GM21619 (cell line): Measurements from ENCODE around the gene KLF9.

Source experiments
- ATAC-seq: cut with Tn5 transposase; IDR thresholded peaks from one replicate; pipeline ENCODE4 v1.9.1; 2021; ENCODE audit not compliant: unreplicated experiment

The KLF9 gene

DNA sequence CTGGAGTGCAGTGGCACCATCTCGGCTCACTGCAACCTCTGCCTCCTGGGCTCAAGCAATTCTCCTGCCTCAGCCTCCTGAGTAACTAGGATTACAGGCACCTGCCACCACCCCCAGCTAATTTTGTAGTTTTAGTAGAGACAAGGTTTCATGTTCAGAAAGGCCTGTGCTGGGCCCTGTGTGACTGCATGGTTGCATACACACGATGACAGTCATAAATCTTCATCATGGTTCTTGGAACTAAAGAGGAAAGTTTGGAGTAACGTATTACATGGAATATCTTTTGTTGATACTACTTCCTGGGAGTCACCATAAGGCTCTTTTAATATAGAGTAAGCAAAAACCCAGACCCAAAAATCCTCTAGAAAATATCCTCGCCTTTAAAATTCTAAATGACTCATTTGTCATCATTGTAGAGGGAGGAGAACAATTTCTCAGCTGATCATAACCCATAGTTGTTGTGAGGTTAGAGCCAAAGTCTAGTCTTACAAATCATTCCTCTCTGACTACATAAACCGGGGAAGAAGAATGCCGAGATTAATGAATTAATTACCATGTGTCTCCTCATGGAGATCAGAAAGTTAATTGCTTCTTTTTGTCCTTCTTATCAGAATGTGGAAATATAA lies 47.0 kb downstream of the KLF9 start:
- ATAC-seq: no peak

DNA sequence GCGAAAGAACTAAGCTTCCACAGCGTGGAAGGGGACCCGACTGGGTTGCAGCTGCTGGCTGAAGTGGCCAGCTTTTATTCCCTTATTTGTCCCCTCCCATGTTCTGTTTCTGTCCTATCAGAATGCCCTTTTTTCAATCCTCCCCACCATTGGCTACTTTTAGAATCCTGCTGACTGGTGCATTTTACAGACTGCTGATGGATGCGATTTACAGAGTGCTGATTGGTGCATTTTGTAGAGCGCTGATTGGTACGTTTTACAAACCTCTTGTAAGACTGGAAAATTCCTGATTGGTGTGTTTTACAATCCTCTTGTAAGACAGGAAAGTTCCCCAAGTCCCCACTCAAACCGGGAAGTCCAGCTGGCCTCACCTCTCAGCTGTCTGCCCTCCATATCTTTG lies 50.7 kb downstream of the KLF9 start:
- ATAC-seq: no peak

DNA sequence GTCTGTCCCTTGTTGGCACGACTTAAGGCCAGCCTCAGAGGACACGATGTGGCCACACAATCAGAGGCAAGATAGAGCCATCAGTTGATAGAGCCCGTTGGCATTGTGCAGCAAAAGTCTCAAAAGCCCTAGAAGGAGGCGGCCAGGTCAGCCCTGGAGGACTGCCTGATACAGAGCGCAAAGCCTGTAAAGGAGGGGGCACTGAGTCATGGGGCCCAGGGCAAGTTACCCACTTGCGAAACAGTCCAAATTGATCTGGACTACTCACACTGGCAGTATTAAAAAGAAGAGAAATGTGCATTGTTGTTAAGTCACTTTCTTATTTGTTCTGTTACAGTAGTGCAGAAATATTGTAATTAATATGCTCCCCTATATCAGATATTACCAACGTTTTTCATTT lies 51.5 kb downstream of the KLF9 start:
- ATAC-seq: no peak

DNA sequence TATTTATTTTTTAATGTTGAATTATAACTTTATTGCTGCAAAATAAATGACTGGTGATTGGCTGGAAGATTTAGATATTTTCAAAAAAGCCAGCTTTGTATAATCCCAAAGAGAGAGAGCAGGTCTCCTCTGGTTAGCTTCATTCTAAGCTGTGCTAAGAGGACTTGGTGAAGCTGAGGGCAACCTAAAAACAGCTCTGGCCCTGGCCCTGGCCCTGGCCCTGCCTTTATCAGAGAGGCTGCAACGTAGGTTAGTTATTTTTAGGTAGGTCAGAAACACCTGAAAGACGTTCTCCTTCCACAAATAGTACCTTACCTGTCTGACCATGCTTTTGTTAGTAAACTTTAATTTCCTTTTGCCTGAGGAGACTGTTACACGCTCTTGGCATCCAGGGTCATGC lies 58.7 kb downstream of the KLF9 start:
- ATAC-seq: no peak

DNA sequence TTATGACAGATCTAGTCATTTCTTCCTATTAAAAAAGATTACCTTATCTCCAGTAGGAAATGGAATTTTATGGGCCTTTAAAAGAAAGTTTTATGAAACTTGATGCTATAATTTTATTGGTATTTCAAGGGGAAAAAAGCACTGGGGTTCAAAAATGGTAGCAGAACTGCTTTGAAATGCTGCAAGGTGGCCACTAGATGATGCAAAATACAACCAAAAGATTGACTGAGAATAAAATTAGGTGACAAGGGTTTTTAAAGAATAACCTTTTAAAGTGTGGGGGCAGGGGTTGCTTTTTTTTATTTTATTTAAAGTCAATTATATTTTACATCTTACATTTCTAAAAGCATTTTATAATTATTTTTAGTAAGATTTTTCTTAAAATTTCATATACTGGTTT lies 61.7 kb downstream of the KLF9 start:
- ATAC-seq: no peak

DNA sequence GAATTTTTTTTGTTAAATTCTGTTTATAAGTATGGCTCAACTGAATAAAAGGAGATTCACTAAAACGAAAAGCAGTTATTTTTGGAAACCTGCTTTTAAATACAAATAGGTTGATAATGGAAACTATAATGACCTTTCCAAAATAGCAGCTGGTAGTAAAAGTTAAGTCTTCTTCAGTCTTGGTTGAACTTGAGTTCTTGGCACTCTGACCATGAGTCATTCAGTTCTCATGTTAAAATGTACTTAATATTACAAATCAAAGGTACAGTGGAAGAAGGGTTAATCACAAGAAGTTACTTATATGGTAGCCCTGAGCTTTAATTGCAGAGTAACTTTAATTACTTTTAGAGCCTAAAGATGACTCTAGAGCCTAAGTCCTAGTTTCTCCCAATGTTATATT lies 62.1 kb downstream of the KLF9 start:
- ATAC-seq: no peak

DNA sequence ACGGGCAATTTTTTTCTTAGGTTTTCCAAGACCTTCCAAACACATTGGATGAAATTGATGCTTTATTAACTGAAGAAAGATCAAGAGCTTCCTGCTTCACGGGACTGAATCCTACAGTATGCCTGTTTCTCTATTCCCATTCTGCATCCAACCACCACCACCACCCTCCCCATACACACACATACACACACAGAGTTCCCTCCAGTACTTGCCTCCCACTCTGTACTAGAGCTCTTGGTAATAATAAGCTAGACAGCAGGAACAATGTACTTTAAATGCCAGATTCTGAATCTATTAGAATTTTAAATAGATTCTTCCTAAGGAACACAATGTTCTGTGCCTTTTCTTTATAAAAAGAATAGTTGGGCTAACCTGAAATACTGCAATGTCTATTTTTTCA lies 67.4 kb downstream of the KLF9 start:
- no peak for ATAC-seq

DNA sequence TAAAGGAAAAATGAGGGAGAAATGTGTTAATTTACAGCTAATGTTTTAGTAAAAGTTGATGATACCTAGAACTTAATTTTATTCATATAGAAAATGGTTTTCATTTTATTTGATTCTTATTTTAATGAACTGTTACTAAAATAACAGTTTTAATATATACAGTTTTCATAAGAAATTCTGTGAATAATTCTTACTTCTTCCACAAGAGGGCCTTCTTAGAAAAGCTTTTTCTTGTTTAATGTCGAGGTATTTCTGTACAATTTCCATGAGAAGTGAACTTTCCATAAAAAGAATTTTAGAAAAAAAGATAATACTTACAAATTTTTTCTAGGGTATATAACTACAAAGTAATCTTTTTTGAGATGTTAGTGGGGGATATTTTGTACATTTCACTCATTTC lies 73.9 kb downstream of the KLF9 start:
- ATAC-seq: no peak
